SK-N-SH (cell line): Measurements from ENCODE around the gene ACOXL. TPM values are rescaled to one million over a fixed set of nuclear protein-coding genes. Genes with fewer than 3 reads are reported as not detected.

Experiments used
- CTCF ChIA-PET: fragments of 300-600, 350-600 bp; formaldehyde crosslinking; extraction: SDS; loops from one replicate; lab custom pipeline; 2021; lab: Yijun Ruan, JAX
- POLR2A ChIA-PET: fragments of 350-600 bp; sonication (Branson Sonifier 250); formaldehyde crosslinking; extraction: SDS; loops from one replicate; lab custom pipeline; 2020; ENCODE audit warnings: antibody characterized with exemption, inconsistent platforms; lab: Yijun Ruan, JAX
- DNase-seq: peaks from one replicate; pipeline ENCODE4 v3.0.0; 2012
- H2AFZ ChIP-seq: fragments of 200-600 bp; sonication (generic); 2 replicates; pipeline ENCODE4 v1.8.1; 2016; ENCODE audit warnings: antibody characterized with exemption, mild to moderate bottlenecking, low read depth
- H3F3A ChIP-seq: fragments of 200-600 bp; sonication (generic); replicated peaks from 2 replicates; pipeline ENCODE3; 2016; ENCODE audit warnings: antibody characterized with exemption, mild to moderate bottlenecking; ENCODE audit not compliant: insufficient read depth
- H3K27ac ChIP-seq, 2 experiments: fragments of 200-500 bp in 1 of 2; fragments of 200-600 bp in 1 of 2; sonication (Bioruptor generic) in 1 of 2; sonication (generic), shearing (Covaris generic) in 1 of 2; 2 replicates each; pipeline versions ENCODE4 v1.5.1 to v1.6.1; 2014 to 2016; ENCODE audit warnings: low read depth in 2 of 2, inconsistent platforms in 1 of 2, low read length in 1 of 2, mild to moderate bottlenecking in 1 of 2, mixed read lengths in 1 of 2
- H3K27me3 ChIP-seq: fragments of 200-600 bp; sonication (generic), shearing (Covaris generic); 2 replicates; pipeline ENCODE4 v1.6.1; 2016; ENCODE audit warnings: mixed run types; ENCODE audit not compliant: insufficient read depth
- H3K36me3 ChIP-seq, 2 experiments: fragments of 200-500 bp in 1 of 2; fragments of 200-600 bp in 1 of 2; sonication (Bioruptor generic) in 1 of 2; sonication (generic) in 1 of 2; replicated peaks in 1 of 2; 2 replicates each; pipeline versions ENCODE3 to v1.5.1; 2014 to 2016; ENCODE audit warnings: low read length in 1 of 2, mild to moderate bottlenecking in 1 of 2; ENCODE audit not compliant: insufficient read depth in 2 of 2, control insufficient read depth in 1 of 2
- H3K4me1 ChIP-seq, 2 experiments: fragments of 200-500 bp in 1 of 2; fragments of 200-600 bp in 1 of 2; sonication (Bioruptor generic) in 1 of 2; sonication (generic), shearing (Covaris generic) in 1 of 2; 2 replicates each; pipeline versions ENCODE4 v1.5.1 to v1.6.1; 2014 to 2016; ENCODE audit warnings: low read depth in 1 of 2, low read length in 1 of 2, mixed run types in 1 of 2; ENCODE audit not compliant: insufficient read depth in 2 of 2, control insufficient read depth in 1 of 2
- H3K4me2 ChIP-seq: fragments of 200-600 bp; sonication (generic), shearing (Covaris generic); 2 replicates; pipeline ENCODE4 v1.6.1; 2017; ENCODE audit warnings: mixed run types
- H3K4me3 ChIP-seq, 2 experiments: fragments of 200-500 bp in 1 of 2; fragments of 200-600 bp in 1 of 2; sonication (Bioruptor generic) in 1 of 2; sonication (generic), shearing (Covaris generic) in 1 of 2; 2 replicates each; pipeline versions ENCODE4 v1.5.1 to v1.8.1; 2014 to 2016; ENCODE audit warnings: low read depth in 2 of 2, inconsistent platforms in 1 of 2, low read length in 1 of 2, mild to moderate bottlenecking in 1 of 2, mixed read lengths in 1 of 2, moderate library complexity in 1 of 2
- H3K79me2 ChIP-seq: fragments of 200-600 bp; sonication (generic); 2 replicates; pipeline ENCODE4 v1.8.1; 2017; ENCODE audit warnings: mild to moderate bottlenecking; ENCODE audit not compliant: insufficient read depth
- H3K9ac ChIP-seq: fragments of 200-600 bp; sonication (generic); 2 replicates; pipeline ENCODE4 v1.6.1; 2017; ENCODE audit warnings: mixed run types
- H3K9me2 ChIP-seq: fragments of 200-600 bp; sonication (generic); 2 replicates; pipeline ENCODE4 v1.6.1; 2017; ENCODE audit warnings: mixed run types
- H3K9me3 ChIP-seq: fragments of 200-600 bp; sonication (generic); 2 replicates; pipeline ENCODE4 v1.6.1; 2017; ENCODE audit warnings: mixed run types, mild to moderate bottlenecking, moderate library complexity
- H4K20me1 ChIP-seq: fragments of 200-600 bp; sonication (generic); 2 replicates; pipeline ENCODE4 v1.6.1; 2017; ENCODE audit warnings: mild to moderate bottlenecking, mixed run types; ENCODE audit not compliant: insufficient read depth
- EP300 ChIP-seq, 2 experiments: IDR thresholded peaks; 2 replicates each; pipeline versions ENCODE4 v1.4.0 to v1.6.1; 2012; ENCODE audit warnings: borderline replicate concordance in 1 of 2, low read depth in 1 of 2, low read length in 1 of 2
- EZH2phosphoT487 ChIP-seq: fragments of 200-600 bp; sonication (generic); IDR thresholded peaks from 2 replicates; pipeline ENCODE4 v1.6.1; 2017; ENCODE audit warnings: low read depth, mixed run types, mild to moderate bottlenecking, antibody characterized with exemption, moderate library complexity, borderline replicate concordance
- FOXM1 ChIP-seq: IDR thresholded peaks from 2 replicates; pipeline ENCODE4 v1.4.0; 2012; ENCODE audit warnings: low read depth, mild to moderate bottlenecking
- GATA2 ChIP-seq: sonication (generic); formaldehyde crosslinking; IDR thresholded peaks from 2 replicates; pipeline ENCODE4 v1.5.0; 2020; ENCODE audit warnings: mild to moderate bottlenecking, missing genetic modification reagents
- MEF2A ChIP-seq: IDR thresholded peaks from 2 replicates; pipeline ENCODE4 v1.4.0; 2012; ENCODE audit warnings: low read depth, borderline replicate concordance
- POLR2AphosphoS5 ChIP-seq: IDR thresholded peaks from 2 replicates; pipeline ENCODE4 v1.6.1; 2012; ENCODE audit warnings: low read depth, low read length
- RXRA ChIP-seq: IDR thresholded peaks from 2 replicates; pipeline ENCODE4 v1.4.0; 2012; ENCODE audit warnings: low read depth, mild to moderate bottlenecking, borderline replicate concordance
- TAF1 ChIP-seq: IDR thresholded peaks from 2 replicates; pipeline ENCODE4 v1.6.1; 2012; ENCODE audit warnings: low read depth, mild to moderate bottlenecking, low read length, moderate library complexity, borderline replicate concordance
- TEAD4 ChIP-seq: IDR thresholded peaks from 2 replicates; pipeline ENCODE4 v1.4.0; 2012; ENCODE audit warnings: mild to moderate bottlenecking, borderline replicate concordance; ENCODE audit not compliant: insufficient read depth
- WGBS: methylation state at CpG from one replicate; pipeline ENCODE4 v1.1.6; 2017; ENCODE audit warnings: low lambda C conversion rate; 5-methylcytosine and 5-hydroxymethylcytosine counted together
- polyA plus RNA-seq, 3 experiments: library from polyadenylated mRNA; depleted of rRNA; stranded (reverse); fragments of >200 nt; gene quantifications; 2 replicates each; pipeline ENCODE4 v1.2.3, GENCODE V29; 2012
- TF ChIP-seq, protein P1 (sequence below): fragments of 150-350 bp; IDR thresholded peaks from 2 replicates; pipeline ENCODE4 v1.6.1; 2016; ENCODE audit warnings: mild to moderate bottlenecking, low read depth, low read length
- TF ChIP-seq, protein P2 (sequence below): IDR thresholded peaks from 2 replicates; pipeline ENCODE4; 2012

Gene ACOXL
- polyA plus RNA-seq, 1 of the 3 experiments (the other 2 are of a cell fraction) = not detected

DNA sequence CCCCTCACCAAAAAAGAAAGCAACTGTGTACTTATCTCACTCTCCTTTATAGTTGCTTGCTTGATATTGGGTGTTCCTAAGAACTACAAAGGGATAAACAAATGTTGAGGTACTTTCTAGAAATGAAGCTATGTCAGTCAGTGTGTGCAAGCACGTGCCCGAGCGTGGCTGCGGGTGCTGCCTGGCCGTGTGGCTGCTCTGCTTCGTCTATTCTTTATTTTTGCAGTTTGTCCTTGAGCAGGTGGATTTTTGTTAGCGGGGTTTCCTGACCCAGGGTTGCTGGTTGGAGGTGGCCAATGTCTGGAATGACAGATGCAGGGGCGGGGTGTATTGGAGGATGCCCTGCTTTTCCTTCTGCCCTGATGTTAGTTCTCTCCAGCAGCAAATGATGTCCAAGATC is 62.6 kb downstream of the ACOXL start (continued):
- TF ChIP-seq, protein P1, sequence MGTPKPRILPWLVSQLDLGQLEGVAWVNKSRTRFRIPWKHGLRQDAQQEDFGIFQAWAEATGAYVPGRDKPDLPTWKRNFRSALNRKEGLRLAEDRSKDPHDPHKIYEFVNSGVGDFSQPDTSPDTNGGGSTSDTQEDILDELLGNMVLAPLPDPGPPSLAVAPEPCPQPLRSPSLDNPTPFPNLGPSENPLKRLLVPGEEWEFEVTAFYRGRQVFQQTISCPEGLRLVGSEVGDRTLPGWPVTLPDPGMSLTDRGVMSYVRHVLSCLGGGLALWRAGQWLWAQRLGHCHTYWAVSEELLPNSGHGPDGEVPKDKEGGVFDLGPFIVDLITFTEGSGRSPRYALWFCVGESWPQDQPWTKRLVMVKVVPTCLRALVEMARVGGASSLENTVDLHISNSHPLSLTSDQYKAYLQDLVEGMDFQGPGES = no peak
- no peak for TF ChIP-seq EZH2phosphoT487
- TF ChIP-seq, protein P2, sequence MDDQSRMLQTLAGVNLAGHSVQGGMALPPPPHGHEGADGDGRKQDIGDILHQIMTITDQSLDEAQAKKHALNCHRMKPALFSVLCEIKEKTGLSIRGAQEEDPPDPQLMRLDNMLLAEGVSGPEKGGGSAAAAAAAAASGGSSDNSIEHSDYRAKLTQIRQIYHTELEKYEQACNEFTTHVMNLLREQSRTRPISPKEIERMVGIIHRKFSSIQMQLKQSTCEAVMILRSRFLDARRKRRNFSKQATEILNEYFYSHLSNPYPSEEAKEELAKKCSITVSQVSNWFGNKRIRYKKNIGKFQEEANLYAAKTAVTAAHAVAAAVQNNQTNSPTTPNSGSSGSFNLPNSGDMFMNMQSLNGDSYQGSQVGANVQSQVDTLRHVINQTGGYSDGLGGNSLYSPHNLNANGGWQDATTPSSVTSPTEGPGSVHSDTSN = no peak
- no peak for TF ChIP-seq FOXM1
- TF ChIP-seq TAF1 = no peak
- TF ChIP-seq RXRA = no peak

DNA sequence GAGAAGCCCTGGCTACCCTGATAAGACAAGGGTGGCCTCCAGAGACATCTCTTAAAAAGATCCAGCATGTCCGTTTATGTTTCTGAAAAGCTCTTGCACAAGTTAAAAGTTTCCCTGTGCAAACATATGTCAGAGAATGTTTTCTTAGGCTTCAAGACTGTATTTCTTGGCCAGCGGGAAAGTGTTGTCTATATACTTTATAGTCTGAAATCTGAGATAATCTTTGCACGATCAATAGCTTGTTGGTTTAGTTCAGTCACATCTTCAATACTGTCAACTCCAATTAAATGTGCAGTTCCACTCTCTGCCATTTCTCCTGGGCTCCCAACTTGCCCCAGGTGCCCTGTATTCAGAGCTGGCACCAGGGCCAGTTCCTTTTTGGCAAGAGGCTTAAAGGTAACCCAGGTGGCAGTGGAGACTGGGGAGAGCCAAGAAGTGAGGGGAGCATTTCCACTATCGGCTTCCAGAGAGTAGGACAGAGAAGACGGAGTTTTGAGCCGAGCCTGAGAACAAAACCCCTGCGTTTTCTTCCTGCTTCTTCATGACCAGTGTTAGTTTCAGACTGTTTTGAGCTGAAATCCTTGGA is 64.4 kb downstream of the ACOXL start:
- Histone ChIP-seq H3K9me2 (no peaks in the 10 kb centered on the region), H3F3A (no peaks in the 10 kb centered on the region), H4K20me1 (no peaks in the 10 kb centered on the region), H3K4me2 (no peak overlapping the region), H3K4me1 (no peaks in the 10 kb centered on the region), H3K9ac (no peak overlapping the region), H3K36me3 (no peaks in the 10 kb centered on the region), H3K4me3 (no peak overlapping the region)
- CTCF ChIA-PET = interaction anchor here (1.0 to 1.4 kb wide), 4 partner anchors 15 to 33 kb away, joined by 3 to 5 read pairs (median 3); no protein-coding TSS in a partner anchor
- TF ChIP-seq TEAD4 (no peak), GATA2 (CRISPR knock-in tag) (no peak), EP300 (IDR thresholded peaks at IDR 0.05; ENCODE audit: borderline replicate concordance in 1 of 2, low read depth in 1 of 2, low read length in 1 of 2) (no peak), MEF2A (no peak), POLR2AphosphoS5 (no peak)
- TF ChIP-seq, protein P1 = no peak
- TF ChIP-seq, protein P2 = no peak
- TF ChIP-seq, all 33 proteins: peak for 0
- DNase-seq = no peak
- Histone ChIP-seq H2AFZ (no peak overlapping the region), H3K79me2 (no peaks in the 10 kb centered on the region), H3K27me3 (peaks cover 50% of the 10 kb centered on the region), H3K9me3 (no peaks in the 10 kb centered on the region), H3K27ac (no peak overlapping the region)
- WGBS = 47% methylated on average over 7 of the region's 7 CpGs
- POLR2A ChIA-PET = no interaction called here
